Measurements from ENCODE around the gene OSGEP. TPM values are rescaled to one million over a fixed set of nuclear protein-coding genes. Genes with fewer than 3 reads are reported as not detected.

OSGEP gene
- total RNA-seq, 1 experiment from 2014 or later, result 46.2 TPM

DNA sequence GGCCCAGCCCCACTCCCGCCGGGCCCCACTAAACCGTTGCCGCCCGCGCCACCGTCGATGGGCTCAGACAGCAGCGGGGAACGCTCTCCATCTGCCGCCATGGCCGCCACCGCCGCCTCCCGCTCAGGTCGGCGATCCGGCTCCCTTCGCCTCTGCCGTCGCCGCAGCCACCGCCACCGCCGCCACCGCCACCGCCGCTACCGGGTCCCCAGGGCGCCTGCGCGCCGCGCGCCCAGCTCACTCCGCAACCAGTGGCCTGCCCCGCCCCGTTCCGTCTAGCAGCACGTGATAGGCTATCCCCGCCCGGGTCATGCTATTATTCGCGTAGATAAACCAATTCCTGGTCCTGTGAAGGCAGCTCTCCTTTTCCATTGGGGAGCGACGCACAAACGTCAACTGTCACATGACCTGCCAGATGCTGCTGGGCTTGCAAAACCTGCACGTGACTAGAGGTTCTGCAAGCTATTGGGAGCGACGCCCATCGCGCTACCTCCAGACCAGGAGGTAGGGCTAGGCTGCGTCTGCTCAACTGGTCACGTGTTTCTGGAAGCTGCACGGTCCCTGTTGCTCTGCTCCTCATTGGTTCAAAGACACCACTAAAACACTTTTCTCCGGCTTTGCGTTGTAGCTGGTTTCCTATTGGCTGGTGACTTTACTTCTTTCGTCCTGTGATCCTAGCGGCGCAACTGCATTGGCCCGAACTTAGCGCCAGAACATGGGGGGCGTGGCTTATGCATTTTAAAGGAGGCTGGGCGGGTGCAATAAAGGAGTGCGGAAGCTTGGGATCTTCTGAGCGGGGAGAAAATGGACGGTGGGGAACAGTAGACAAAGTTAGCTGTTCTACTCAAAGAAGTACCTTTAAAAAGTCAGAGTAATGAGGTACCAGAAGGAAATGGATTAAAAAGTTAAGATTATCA is 6.9 kb upstream of the OSGEP start, which contains the start of gene PIP4P1:
PIP4P1 (minus strand) TSS at position 210 of the 917 bp plus-strand sequence; CDS start at position 101, 109 bp downstream.
- H3K36me3 Mint-ChIP-seq (ENCODE audit: insufficient read depth, unreplicated experiment), result peaks cover 37% of the 10 kb centered on the region
- TF ChIP-seq CTCF (IDR thresholded peaks at IDR 0.05; ENCODE audit: unreplicated experiment), result no peak
- intact Hi-C loops (cut with micrococcal nuclease; ENCODE audit: unreplicated experiment), result loop anchor here (2.0 kb wide), 1 partner anchor 43 kb away; no protein-coding TSS in a partner anchor
- peak; percentile 98 for DNase-seq
- no peaks in the 10 kb centered on the region for H3K27me3 Mint-ChIP-seq (ENCODE audit: unreplicated experiment)
- H3K27ac Mint-ChIP-seq (ENCODE audit: unreplicated experiment), result peak within 1 kb of the TSS; percentile 100
- no TSS peak for BruUV-seq (replicated peaks)
- peak within 1 kb of the TSS; percentile 83 for H3K4me3 Mint-ChIP-seq (ENCODE audit: low read depth, unreplicated experiment)
- CTCF ChIA-PET, result interaction anchor here (0.9 to 1.6 kb wide), 4 partner anchors 46 to 152 kb away, joined by 3 to 9 read pairs (median 6); partner anchors contain the start of gene PARP2
- H3K9me3 Mint-ChIP-seq (ENCODE audit: low read depth, unreplicated experiment), result no peaks in the 10 kb centered on the region
- H3K4me1 Mint-ChIP-seq (ENCODE audit: low read depth, unreplicated experiment), result peaks cover 19% of the 10 kb centered on the region

GRCh38 chr14:20460458-20461224 is 6.0 kb upstream of the OSGEP start:
- intact Hi-C loops (cut with micrococcal nuclease; ENCODE audit: unreplicated experiment), result loop anchor here (2.0 kb wide), 1 partner anchor 42 kb away; no protein-coding TSS in a partner anchor
- Mint-ChIP-seq H3K27me3 (ENCODE audit: unreplicated experiment) (no peaks in the 10 kb centered on the region), H3K27ac (ENCODE audit: unreplicated experiment) (peak overlapping the region; percentile 100), H3K9me3 (ENCODE audit: low read depth, unreplicated experiment) (no peaks in the 10 kb centered on the region), H3K36me3 (ENCODE audit: insufficient read depth, unreplicated experiment) (peaks cover 37% of the 10 kb centered on the region), H3K4me1 (ENCODE audit: low read depth, unreplicated experiment) (peaks cover 19% of the 10 kb centered on the region), H3K4me3 (ENCODE audit: low read depth, unreplicated experiment) (peak overlapping the region; percentile 83)
- TSS peak; percentile 66 for BruUV-seq (replicated peaks)
- CTCF ChIA-PET, result interaction anchor here (0.9 to 1.6 kb wide), 4 partner anchors 45 to 153 kb away, joined by 3 to 9 read pairs (median 6); partner anchors contain the start of gene PARP2
- TF ChIP-seq CTCF (IDR thresholded peaks at IDR 0.05; ENCODE audit: unreplicated experiment), result no peak
- peak; percentile 63 for DNase-seq

- H3K36me3 Mint-ChIP-seq (ENCODE audit: insufficient read depth, unreplicated experiment), result peaks cover 37% of the 10 kb centered on the region
- TF ChIP-seq CTCF (IDR thresholded peaks at IDR 0.05; ENCODE audit: unreplicated experiment), result no peak
- BruUV-seq (replicated peaks), result no TSS peak
- no peaks in the 10 kb centered on the region for H3K27me3 Mint-ChIP-seq (ENCODE audit: unreplicated experiment)
- peaks cover 19% of the 10 kb centered on the region for H3K4me1 Mint-ChIP-seq (ENCODE audit: low read depth, unreplicated experiment)
- no peak overlapping the region for H3K4me3 Mint-ChIP-seq (ENCODE audit: low read depth, unreplicated experiment)
- intact Hi-C loops (cut with micrococcal nuclease; ENCODE audit: unreplicated experiment), result loop anchor here (5.0 kb wide), 1 partner anchor 116 kb away; the partner anchor contains the start of gene PARP2
- DNase-seq, result no peak
- CTCF ChIA-PET, result no interaction called here
- H3K9me3 Mint-ChIP-seq (ENCODE audit: low read depth, unreplicated experiment), result no peaks in the 10 kb centered on the region
- H3K27ac Mint-ChIP-seq (ENCODE audit: unreplicated experiment), result peak overlapping the region; percentile 64
Measured at GRCh38 chr14:20458031-20458789, 3.6 kb upstream of the OSGEP start.

- TF ChIP-seq CTCF (IDR thresholded peaks at IDR 0.05; ENCODE audit: unreplicated experiment), result no peak
- Mint-ChIP-seq H3K27me3 (ENCODE audit: unreplicated experiment) (no peaks in the 10 kb centered on the region), H3K27ac (ENCODE audit: unreplicated experiment) (peak overlapping the region; percentile 64), H3K4me3 (ENCODE audit: low read depth, unreplicated experiment) (no peak overlapping the region), H3K36me3 (ENCODE audit: insufficient read depth, unreplicated experiment) (peaks cover 40% of the 10 kb centered on the region), H3K9me3 (ENCODE audit: low read depth, unreplicated experiment) (no peaks in the 10 kb centered on the region), H3K4me1 (ENCODE audit: low read depth, unreplicated experiment) (peaks cover 17% of the 10 kb centered on the region)
- CTCF ChIA-PET, result no interaction called here
- intact Hi-C loops (cut with micrococcal nuclease; ENCODE audit: unreplicated experiment), result loop anchor here (5.0 kb wide), 1 partner anchor 115 kb away; the partner anchor contains the start of gene PARP2
- DNase-seq, result no peak
- BruUV-seq (replicated peaks), result no TSS peak
Measured at GRCh38 chr14:20456971-20457370, 2.4 kb upstream of the OSGEP start.
